IMR-90 (cell line): Measurements from ENCODE around the gene CEP63. TPM values are rescaled to one million over a fixed set of nuclear protein-coding genes. Genes with fewer than 3 reads are reported as not detected.
A peak's percentile ranks its signal among the peaks of the same experiment; 100 is the strongest.

Source experiments
- ATAC-seq: fragments of 200-7000 bp; cut with Tn5 transposase; 2 replicates; pipeline ENCODE4 v1.9.1; 2020; ENCODE audit warnings: low read depth, mild to moderate bottlenecking, moderate library complexity
- BruUV-seq: library from RNA; stranded (reverse); fragments of 400-500 nt; replicated peaks from 2 replicates; lab custom pipeline; 2021; lab: Mats Ljungman, UMichigan
- CTCF ChIA-PET: fragments of 300-600 bp; formaldehyde crosslinking; extraction: SDS; loops from one replicate; lab custom pipeline; 2021; ENCODE audit warnings: antibody characterized with exemption; lab: Yijun Ruan, JAX
- POLR2A ChIA-PET: fragments of 300-600 bp; sonication (Branson Sonifier 250); formaldehyde crosslinking; loops from one replicate; lab custom pipeline; 2022; ENCODE audit warnings: antibody characterized with exemption; ENCODE audit not compliant: unreplicated experiment; lab: Charles Lee
- DNase-seq: peaks from one replicate; pipeline ENCODE4 v3.0.0; 2013
- H2AFZ ChIP-seq: replicated peaks from 2 replicates; pipeline ENCODE3; 2013; ENCODE audit warnings: low read length, mild to moderate bottlenecking; ENCODE audit not compliant: poor library complexity
- H2AK5ac ChIP-seq: 2 replicates; pipeline ENCODE4 v1.6.1; 2013; ENCODE audit warnings: low read depth, low read length, inconsistent platforms
- H2AK9ac ChIP-seq: replicated peaks from 2 replicates; pipeline ENCODE3; 2013; ENCODE audit warnings: mild to moderate bottlenecking, low read depth, low read length, moderate library complexity; ENCODE audit not compliant: poor library complexity
- H2BK120ac ChIP-seq: 2 replicates; pipeline ENCODE4 v1.6.1; 2013; ENCODE audit warnings: low read depth, low read length, inconsistent platforms
- H2BK15ac ChIP-seq: 3 replicates; pipeline ENCODE4 v1.6.1; 2013; ENCODE audit warnings: low read depth, low read length, inconsistent platforms
- H2BK20ac ChIP-seq: 2 replicates; pipeline ENCODE4 v1.6.1; 2013; ENCODE audit warnings: low read depth, mild to moderate bottlenecking, inconsistent platforms, low read length, moderate library complexity
- H2BK5ac ChIP-seq: 2 replicates; pipeline ENCODE4 v1.6.1; 2013; ENCODE audit warnings: mild to moderate bottlenecking, low read depth, low read length, inconsistent platforms; ENCODE audit not compliant: poor library complexity, severe bottlenecking
- H3K14ac ChIP-seq: replicated peaks from 2 replicates; pipeline ENCODE4 v1.6.1; 2013; ENCODE audit warnings: low read depth, low read length, inconsistent platforms
- H3K18ac ChIP-seq: 2 replicates; pipeline ENCODE4 v1.6.1; 2013; ENCODE audit warnings: low read depth, low read length, control low read depth
- H3K23ac ChIP-seq: 2 replicates; pipeline ENCODE4 v1.6.1; 2013; ENCODE audit warnings: low read depth, low read length, inconsistent platforms
- H3K27ac ChIP-seq: 2 replicates; pipeline ENCODE4 v1.5.1; 2013; ENCODE audit warnings: mild to moderate bottlenecking, control low read depth, low read length; ENCODE audit not compliant: insufficient read depth
- H3K27me3 ChIP-seq: 2 replicates; pipeline ENCODE4 v1.6.1; 2013; ENCODE audit warnings: low read length; ENCODE audit not compliant: control insufficient read depth, insufficient read depth
- H3K36me3 ChIP-seq: 2 replicates; pipeline ENCODE4 v1.6.1; 2013; ENCODE audit warnings: low read length, mixed read lengths; ENCODE audit not compliant: control insufficient read depth, insufficient read depth
- H3K4ac ChIP-seq: 2 replicates; pipeline ENCODE4 v1.6.1; 2013; ENCODE audit warnings: low read depth, low read length, inconsistent platforms
- H3K4me1 ChIP-seq: 2 replicates; pipeline ENCODE4 v1.6.1; 2013; ENCODE audit warnings: low read length, mixed read lengths; ENCODE audit not compliant: control insufficient read depth, insufficient read depth
- H3K4me2 ChIP-seq: 2 replicates; pipeline ENCODE4 v1.6.1; 2013; ENCODE audit warnings: low read depth, mild to moderate bottlenecking, control low read depth, low read length, moderate library complexity
- H3K4me3 ChIP-seq: 2 replicates; pipeline ENCODE4 v1.5.1; 2013; ENCODE audit warnings: low read depth, mild to moderate bottlenecking, control low read depth, low read length, moderate library complexity; ENCODE audit not compliant: insufficient read depth
- H3K56ac ChIP-seq: 2 replicates; pipeline ENCODE4 v1.6.1; 2013; ENCODE audit warnings: low read length, inconsistent platforms; ENCODE audit not compliant: insufficient read depth; ENCODE audit errors: extremely low read depth
- H3K79me1 ChIP-seq, 2 experiments: 2 replicates each; pipeline ENCODE4 v1.6.1; 2013; ENCODE audit warnings: low read length in 2 of 2, inconsistent platforms in 1 of 2, low read depth in 1 of 2
- H3K9ac ChIP-seq: 2 replicates; pipeline ENCODE4 v1.6.1; 2013; ENCODE audit warnings: low read depth, low read length, control low read depth
- H3K9me1 ChIP-seq: 2 replicates; pipeline ENCODE4 v1.6.1; 2013; ENCODE audit warnings: low read length, inconsistent platforms; ENCODE audit not compliant: insufficient read depth
- H3K9me3 ChIP-seq: 2 replicates; pipeline ENCODE4 v1.6.1; 2013; ENCODE audit warnings: low read length; ENCODE audit not compliant: control insufficient read depth, insufficient read depth
- H4K20me1 ChIP-seq: 2 replicates; pipeline ENCODE4 v1.6.1; 2013; ENCODE audit warnings: low read length, inconsistent platforms; ENCODE audit not compliant: insufficient read depth
- H4K5ac ChIP-seq: 2 replicates; pipeline ENCODE4 v1.6.1; 2013; ENCODE audit warnings: mild to moderate bottlenecking, low read depth, low read length, control low read depth
- H4K8ac ChIP-seq, 2 experiments: 2 replicates each; pipeline ENCODE4 v1.6.1; 2013; ENCODE audit warnings: low read depth in 2 of 2, low read length in 2 of 2, control low read depth in 1 of 2, inconsistent platforms in 1 of 2
- H4K91ac ChIP-seq: 2 replicates; pipeline ENCODE4 v1.6.1; 2013; ENCODE audit warnings: low read depth, low read length, inconsistent platforms; ENCODE audit not compliant: insufficient read depth
- WGBS, 2 experiments: methylation state at CpG; one replicate each; pipeline versions ENCODE4 v1.1.5 to v1.1.7; 2013; ENCODE audit warnings: missing lambda C conversion rate in 2 of 2; ENCODE audit not compliant: insufficient read length in 1 of 2; ENCODE audit errors: extremely low coverage in 2 of 2; 5-methylcytosine and 5-hydroxymethylcytosine counted together
- dilution Hi-C: fragments of 300-500 bp; cut with HindIII; formaldehyde crosslinking; loops from one replicate; pipeline ENCODE4 v1.14.3; 2018; ENCODE audit warnings: low sequenced_read_pairs; ENCODE audit not compliant: unreplicated experiment
- in situ Hi-C: fragments of 300-500 bp; cut with MboI; formaldehyde crosslinking; loops from 3 replicates; pipeline ENCODE4 v1.14.3; 2019; ENCODE audit warnings: low sequenced_read_pairs, inconsistent platforms, mixed read lengths
- intact Hi-C: fragments of 100-400 bp; cut with micrococcal nuclease; formaldehyde crosslinking; loops from 2 replicates; pipeline ENCODE4 v1.10.0; 2022
- polyA plus RNA-seq, 3 experiments: library from polyadenylated mRNA; depleted of rRNA; stranded (reverse); fragments of >200 nt; gene quantifications; 2 replicates each; pipeline ENCODE4 v1.2.3, GENCODE V29; 2012; ENCODE audit warnings: low replicate concordance in 1 of 3
- total RNA-seq: library from RNA; depleted of rRNA; stranded (reverse); fragments of >200 nt; gene quantifications from 2 replicates; pipeline ENCODE4 v1.2.3, GENCODE V29; 2012
- TF ChIP-seq, protein P1 (sequence below): fragments of 150-350 bp; IDR thresholded peaks from 2 replicates; pipeline ENCODE4 v1.6.1; 2016; ENCODE audit warnings: low read depth, mild to moderate bottlenecking, low read length, moderate library complexity, borderline replicate concordance

CEP63 gene
- total and polyA plus RNA-seq, 2 of the 4 experiments (the other 2 are of a cell fraction): 6.5 to 9.1 TPM

DNA sequence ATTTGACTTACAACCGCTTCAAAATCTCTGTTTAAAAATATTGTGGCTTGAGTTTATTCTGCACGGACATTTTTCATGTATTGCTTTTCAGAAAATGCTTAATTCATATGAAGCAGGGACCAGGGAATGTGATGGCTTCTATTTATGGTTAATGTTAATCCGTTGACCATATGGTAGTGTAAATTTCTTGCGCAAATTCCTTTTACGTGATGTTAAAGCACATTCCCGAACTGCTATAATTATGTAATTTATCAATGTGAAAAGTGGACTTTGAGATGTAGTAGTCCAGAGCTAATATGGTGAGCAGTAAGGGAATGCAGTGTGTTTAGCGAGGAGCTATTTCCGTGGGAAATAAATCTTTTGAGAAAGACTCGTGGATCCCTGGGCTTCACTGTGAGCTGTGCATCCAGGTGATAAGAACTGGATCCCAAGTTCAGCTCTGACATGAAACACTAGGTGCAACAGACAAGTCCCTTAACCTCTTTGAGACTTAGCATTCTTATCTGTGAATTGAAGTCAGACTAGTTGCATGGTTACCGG lies 27.4 kb upstream of the CEP63 start:
- peak overlapping the region; percentile 68 for H2BK120ac ChIP-seq
- BruUV-seq: no TSS peak
- H4K5ac ChIP-seq: peak overlapping the region; percentile 86
- H3K4me2 ChIP-seq: no peak overlapping the region
- peak overlapping the region; percentile 78 for H4K91ac ChIP-seq
- peak overlapping the region; percentile 56; the same call in 1 of the 2 replicates for H3K23ac ChIP-seq
- H2BK20ac ChIP-seq: peak overlapping the region; percentile 76; the same call in 1 of the 2 replicates
- POLR2A ChIA-PET: no interaction called here
- DNase-seq (peak; percentile 47), ATAC-seq (no peak)
- peak overlapping the region; percentile 74 for H2AFZ ChIP-seq
- dilution Hi-C loops: no loop called here
- peaks cover 22% of the 10 kb centered on the region for H3K4me1 ChIP-seq
- no peak overlapping the region for H3K9ac ChIP-seq
- peak overlapping the region; percentile 68; the same call in 1 of the 2 replicates for H3K18ac ChIP-seq
- H4K8ac ChIP-seq: peak overlapping the region in 1 of 2 experiments; percentile 65; a peak in 2 of 4 replicates
- H3K9me1 ChIP-seq: peaks cover 14% of the 10 kb centered on the region
- TF ChIP-seq, protein P1, sequence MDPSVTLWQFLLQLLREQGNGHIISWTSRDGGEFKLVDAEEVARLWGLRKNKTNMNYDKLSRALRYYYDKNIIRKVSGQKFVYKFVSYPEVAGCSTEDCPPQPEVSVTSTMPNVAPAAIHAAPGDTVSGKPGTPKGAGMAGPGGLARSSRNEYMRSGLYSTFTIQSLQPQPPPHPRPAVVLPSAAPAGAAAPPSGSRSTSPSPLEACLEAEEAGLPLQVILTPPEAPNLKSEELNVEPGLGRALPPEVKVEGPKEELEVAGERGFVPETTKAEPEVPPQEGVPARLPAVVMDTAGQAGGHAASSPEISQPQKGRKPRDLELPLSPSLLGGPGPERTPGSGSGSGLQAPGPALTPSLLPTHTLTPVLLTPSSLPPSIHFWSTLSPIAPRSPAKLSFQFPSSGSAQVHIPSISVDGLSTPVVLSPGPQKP: no peak
- peak overlapping the region; percentile 28; the same call in 1 of the 2 replicates for H3K27ac ChIP-seq
- no peaks in the 10 kb centered on the region for H3K36me3 ChIP-seq
- no peak overlapping the region for H3K4me3 ChIP-seq
- CTCF ChIA-PET: interaction anchor here (0.6 to 1.2 kb wide), 2 partner anchors 10 to 97 kb away, joined by 3 read pairs; no protein-coding TSS in a partner anchor
- in situ Hi-C loops: no loop called here
- H3K56ac ChIP-seq: no peak overlapping the region
- WGBS, 2 experiments: 71% methylated on average over 3 of the region's 10 CpGs; no CpG with 5 or more reads in 1 of the 2 experiments
- H3K79me1 ChIP-seq: peaks cover 2 to 11% of the 10 kb centered on the region in 2 experiments; a peak in 3 of 4 replicates
- H2AK5ac ChIP-seq: peak overlapping the region; percentile 69
- peak overlapping the region; percentile 33 for H2BK5ac ChIP-seq
- intact Hi-C loops: no loop called here
- no peaks in the 10 kb centered on the region for H3K9me3 ChIP-seq
- peak overlapping the region; percentile 92; the same call in 2 of the 3 replicates for H2BK15ac ChIP-seq
- peak overlapping the region; percentile 78; the same call in 1 of the 2 replicates for H3K4ac ChIP-seq
- H3K27me3 ChIP-seq: no peaks in the 10 kb centered on the region
- no peak overlapping the region for H2AK9ac ChIP-seq
- H4K20me1 ChIP-seq: no peaks in the 10 kb centered on the region
- peak overlapping the region; percentile 78; the same call in 1 of the 2 replicates for H3K14ac ChIP-seq
